ENCODE results near the gene MAP2K5.

Gene MAP2K5

GRCh38 chr15:67594770-67595169, 52.3 kb downstream of the MAP2K5 start:
- no peak for TF ChIP-seq CTCF (IDR thresholded peaks at IDR 0.05; ENCODE audit: low read depth, low read length)
- H3K4me3 ChIP-seq (ENCODE audit: low read depth, low read length): no peak overlapping the region

- no peak for TF ChIP-seq CTCF (IDR thresholded peaks at IDR 0.05; ENCODE audit: low read depth, low read length)
- no peak overlapping the region for H3K4me3 ChIP-seq (ENCODE audit: low read depth, low read length)
These were observed 53.1 kb downstream of the MAP2K5 start for GRCh38 chr15:67595572-67595971.

- no peak overlapping the region for H3K4me3 ChIP-seq (ENCODE audit: low read depth, low read length)
- no peak for TF ChIP-seq CTCF (IDR thresholded peaks at IDR 0.05; ENCODE audit: low read depth, low read length)
These were observed 58.6 kb downstream of the MAP2K5 start for GRCh38 chr15:67601073-67601472.

- TF ChIP-seq CTCF (IDR thresholded peaks at IDR 0.05; ENCODE audit: low read depth, low read length): no peak
- no peak overlapping the region for H3K4me3 ChIP-seq (ENCODE audit: low read depth, low read length)
These were observed 60.6 kb downstream of the MAP2K5 start for GRCh38 chr15:67603063-67603462.

- H3K4me3 ChIP-seq (ENCODE audit: low read depth, low read length): no peak overlapping the region
- TF ChIP-seq CTCF (IDR thresholded peaks at IDR 0.05; ENCODE audit: low read depth, low read length): no peak
These were observed 63.4 kb downstream of the MAP2K5 start for GRCh38 chr15:67605871-67606270.

GRCh38 chr15:67606742-67607141, 64.2 kb downstream of the MAP2K5 start:
- H3K4me3 ChIP-seq (ENCODE audit: low read depth, low read length): no peak overlapping the region
- TF ChIP-seq CTCF (IDR thresholded peaks at IDR 0.05; ENCODE audit: low read depth, low read length): no peak

- H3K4me3 ChIP-seq (ENCODE audit: low read depth, low read length): no peak overlapping the region
- no peak for TF ChIP-seq CTCF (IDR thresholded peaks at IDR 0.05; ENCODE audit: low read depth, low read length)
These were observed 64.8 kb downstream of the MAP2K5 start for GRCh38 chr15:67607329-67607728.

Data from WI38 (cell line).